GM03348 (cell line): ENCODE data around the gene SLC8A1.

Source experiments
- DNase-seq: peaks from one replicate; pipeline ENCODE4 v3.0.0; 2012; ENCODE audit warnings: low spot score

Gene SLC8A1

GRCh38 chr2:40048506-40048905 is 403.4 kb downstream of the SLC8A1 start:
- no peak for DNase-seq

DNA sequence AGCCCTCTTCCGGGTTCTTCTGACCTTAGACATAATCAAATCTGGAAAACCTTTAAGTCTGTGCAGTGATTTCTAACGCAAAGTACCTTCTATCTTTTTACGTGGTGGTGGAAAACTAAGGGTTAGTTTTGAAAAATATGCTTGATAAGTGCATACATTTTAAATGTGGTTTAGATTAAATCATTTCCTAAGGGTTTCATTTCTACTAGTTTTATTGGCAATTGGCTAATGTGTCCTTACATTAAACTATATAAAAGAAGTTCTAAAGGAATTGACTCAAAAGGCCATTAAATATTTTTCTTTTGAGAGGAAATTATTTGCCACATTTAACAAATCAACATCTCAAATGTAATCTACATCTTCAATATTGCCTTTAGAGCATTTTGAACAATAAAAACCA is 404.5 kb downstream of the SLC8A1 start:
- no peak for DNase-seq
